GM12878 (cell line): ENCODE measurements around the gene SPATC1L. TPM values are rescaled to one million over a fixed set of nuclear protein-coding genes. Genes with fewer than 3 reads are reported as not detected.

Source experiments
- ATAC-seq: fragments of 200-7000 bp; cut with Tn5 transposase; 3 replicates; pipeline ENCODE4 v1.9.1; 2020; ENCODE audit warnings: mild to moderate bottlenecking, moderate library complexity
- BruUV-seq: library from RNA; stranded (reverse); fragments of 400-500 nt; replicated peaks from 2 replicates; lab custom pipeline; 2021; lab: Mats Ljungman, UMichigan
- CTCF ChIA-PET: fragments of 300-600 bp; sonication (Branson Sonifier 250); formaldehyde crosslinking; extraction: SDS; loops from one replicate; lab custom pipeline; 2021; ENCODE audit warnings: inconsistent platforms; lab: Yijun Ruan, JAX
- POLR2A ChIA-PET: fragments of 350-600 bp; formaldehyde crosslinking; extraction: SDS; loops from one replicate; lab custom pipeline; 2021; ENCODE audit warnings: inconsistent platforms; lab: Charles Lee
- RAD21 ChIA-PET: fragments of 300-600 bp; sonication (Branson Sonifier 250); formaldehyde crosslinking; loops from one replicate; lab custom pipeline; 2023; ENCODE audit warnings: antibody characterized with exemption; ENCODE audit not compliant: unreplicated experiment; lab: Charles Lee
- SMC1A ChIA-PET: fragments of 300-600 bp; sonication (Branson Sonifier 250); formaldehyde crosslinking; loops from one replicate; lab custom pipeline; 2023; ENCODE audit not compliant: unreplicated experiment, uncharacterized antibody; lab: Charles Lee
- DNase-seq: peaks from one replicate; pipeline ENCODE4 v3.0.0-alpha.2; 2011; ENCODE audit warnings: low read depth, low spot score
- FAIRE-seq: peaks from 3 replicates; lab custom pipeline; 2011; peaks lifted over from hg19 to GRCh38; lab: Jason Lieb, UNC
- H2AFZ ChIP-seq: 2 replicates; pipeline ENCODE4 v1.6.0; 2011; ENCODE audit warnings: low read depth, low read length, control low read depth; ENCODE audit not compliant: control insufficient read depth
- H3K27ac ChIP-seq: 2 replicates; pipeline ENCODE4 v1.5.1; 2011; ENCODE audit warnings: control low read depth; ENCODE audit not compliant: control insufficient read depth, insufficient read depth
- H3K27me3 ChIP-seq, 2 experiments: replicated peaks in 1 of 2; 2 replicates each; pipeline versions ENCODE4 v1.6.0 to v1.6.1; 2011; ENCODE audit warnings: low read length in 1 of 2; ENCODE audit not compliant: control insufficient read depth in 2 of 2, insufficient read depth in 2 of 2
- H3K36me3 ChIP-seq, 2 experiments: 2 replicates each; pipeline ENCODE4 v1.5.1; 2011; ENCODE audit warnings: low read length in 1 of 2; ENCODE audit not compliant: control insufficient read depth in 2 of 2, insufficient read depth in 2 of 2
- H3K4me1 ChIP-seq: 2 replicates; pipeline ENCODE4 v1.6.1; 2011; ENCODE audit warnings: mild to moderate bottlenecking, low read length, moderate library complexity, mixed read lengths; ENCODE audit not compliant: control insufficient read depth, insufficient read depth
- H3K4me2 ChIP-seq: 2 replicates; pipeline ENCODE4 v1.6.0; 2011; ENCODE audit warnings: control low read depth; ENCODE audit not compliant: control insufficient read depth, insufficient read depth
- H3K4me3 ChIP-seq: fragments of 200-600 bp; sonication (generic); 2 replicates; pipeline ENCODE4 v1.5.1; 2016
- H3K79me2 ChIP-seq: 2 replicates; pipeline ENCODE4 v1.6.0; 2011; ENCODE audit warnings: low read length; ENCODE audit not compliant: control insufficient read depth, insufficient read depth
- H3K9ac ChIP-seq: 2 replicates; pipeline ENCODE4 v1.8.0; 2011; ENCODE audit warnings: low read length, control low read depth, mixed read lengths; ENCODE audit not compliant: control insufficient read depth, insufficient read depth
- H3K9me3 ChIP-seq: replicated peaks from 3 replicates; pipeline ENCODE4 v1.5.1; 2011; ENCODE audit warnings: mild to moderate bottlenecking, low read length; ENCODE audit not compliant: control insufficient read depth, insufficient read depth
- H4K20me1 ChIP-seq: 2 replicates; pipeline ENCODE4 v1.6.0; 2011; ENCODE audit not compliant: control insufficient read depth, insufficient read depth
- ATF7 ChIP-seq: fragments of 450-650 bp; IDR thresholded peaks from 2 replicates; pipeline ENCODE4 v1.6.1; 2016; ENCODE audit warnings: low read depth, mild to moderate bottlenecking
- BACH1 ChIP-seq: fragments of 450-650 bp; IDR thresholded peaks from 2 replicates; pipeline ENCODE4 v1.6.1; 2017; ENCODE audit warnings: mild to moderate bottlenecking, borderline replicate concordance
- CHD4 ChIP-seq: fragments of 200-600 bp; sonication (generic); IDR thresholded peaks from 2 replicates; pipeline ENCODE4 v1.6.1; 2016; ENCODE audit warnings: mild to moderate bottlenecking
- DPF2 ChIP-seq: fragments of 450-650 bp; IDR thresholded peaks from 2 replicates; pipeline ENCODE4 v1.6.1; 2017; ENCODE audit warnings: mild to moderate bottlenecking
- EP300 ChIP-seq, 2 experiments: fragments of 150-350 bp in 1 of 2; IDR thresholded peaks; 2 replicates each; pipeline ENCODE4 v1.6.1; 2011 to 2012; ENCODE audit warnings: low read depth in 2 of 2, low read length in 2 of 2, borderline replicate concordance in 1 of 2, improper control_type of control experiment in 1 of 2, inconsistent platforms in 1 of 2; ENCODE audit not compliant: control insufficient read depth in 1 of 2
- SPI1 ChIP-seq: IDR thresholded peaks from 2 replicates; pipeline ENCODE4 v1.6.1; 2011; ENCODE audit warnings: low read depth, mild to moderate bottlenecking, low read length, moderate library complexity, borderline replicate concordance; ENCODE audit not compliant: insufficient read depth
- STAT1 ChIP-seq: fragments of 450-650 bp; conservative IDR thresholded peaks from 2 replicates; pipeline ENCODE4 v1.6.1; 2014; ENCODE audit warnings: antibody characterized with exemption, mild to moderate bottlenecking
- WGBS: methylation state at CpG from one replicate; pipeline ENCODE4 v1.1.6; 2016; ENCODE audit warnings: low lambda C conversion rate; ENCODE audit not compliant: insufficient replicate concordance, insufficient coverage; ENCODE audit errors: missing lambda C conversion rate; 5-methylcytosine and 5-hydroxymethylcytosine counted together
- in situ Hi-C: fragments of 300-500 bp; cut with MboI; formaldehyde crosslinking; loops from 9 replicates; pipeline ENCODE4 v1.14.3; 2018; ENCODE audit warnings: mixed read lengths
- intact Hi-C: fragments of 100-400 bp; cut with micrococcal nuclease; formaldehyde crosslinking; loops from one replicate; pipeline ENCODE4 v1.14.2; 2022; ENCODE audit not compliant: unreplicated experiment
- polyA plus RNA-seq, 11 experiments: library from polyadenylated mRNA; depleted of rRNA in 4 of 11; unstranded in 6 of 11; stranded (reverse) in 5 of 11; fragments of >200 nt; fragmentation: Nextera tagmentation in 4 of 11; fragmentation: Illumina TruSeq in 1 of 11; extraction: Ambion mirVana in 4 of 11; extraction: Trizol in 1 of 11; gene quantifications; 1 replicate in 1 of 11; 2 replicates in 10 of 11; pipeline versions ENCODE4 v1.2.1 to v1.2.3, GENCODE V29; 2011 to 2016; ENCODE audit warnings: inconsistent platforms in 2 of 11, missing spikeins in 2 of 11, low read depth in 1 of 11
- total RNA-seq, 4 experiments: library from RNA; depleted of rRNA in 3 of 4; stranded (reverse); fragments of >200 nt in 3 of 4; fragmentation: Illumina TruSeq in 1 of 4; extraction: Trizol in 1 of 4; gene quantifications; 2 replicates each; pipeline versions ENCODE4 v1.2.1 to v1.2.3, GENCODE V29; 2013 to 2021

The SPATC1L gene
- total and polyA plus RNA-seq, 10 of the 15 experiments (the other 5 are each of a cell fraction or from before 2014, with no cell fraction given), result 1.4 to 16.0 (median 7.0) TPM; not detected in 2

- H3K27ac ChIP-seq, result no peak overlapping the region
- ATAC-seq (no peak), FAIRE-seq (no peak), DNase-seq (no peak)
- CTCF ChIA-PET, result interaction anchor here (0.6 to 1.1 kb wide), 2 partner anchors 14 to 1001 kb away, joined by 5 read pairs; no protein-coding TSS in a partner anchor
- H3K9me3 ChIP-seq, result no peaks in the 10 kb centered on the region; the same call in 2 of the 3 replicates
- no peaks in the 10 kb centered on the region for H3K36me3 ChIP-seq
- no peak overlapping the region for H3K4me3 ChIP-seq
- in situ Hi-C loops (no loop called here), intact Hi-C loops (no loop called here)
- H4K20me1 ChIP-seq, result no peaks in the 10 kb centered on the region
- SMC1A ChIA-PET, result no interaction called here
- BruUV-seq, result no TSS peak
- no peaks in the 10 kb centered on the region for H3K79me2 ChIP-seq
- H3K27me3 ChIP-seq, result no peaks in the 10 kb centered on the region
- POLR2A ChIA-PET, result no interaction called here
- RAD21 ChIA-PET, result no interaction called here
- 43% methylated on average over 27 of the region's 27 CpGs for WGBS
- no peak overlapping the region for H2AFZ ChIP-seq
- no peak overlapping the region for H3K9ac ChIP-seq
- no peak for TF ChIP-seq ATF7
- no peak for TF ChIP-seq BACH1
- no peak for TF ChIP-seq STAT1
- TF ChIP-seq CHD4, result no peak
- no peak for TF ChIP-seq EP300 (IDR thresholded peaks at IDR 0.05; ENCODE audit: borderline replicate concordance in 1 of 2, control insufficient read depth in 1 of 2, low read depth in 2 of 2, low read length in 2 of 2)
- TF ChIP-seq SPI1, result no peak
- no peak for TF ChIP-seq DPF2
- no peak overlapping the region for H3K4me2 ChIP-seq
- no peaks in the 10 kb centered on the region for H3K4me1 ChIP-seq
These were observed 54.2 kb downstream of the SPATC1L start for GRCh38 chr21:46129846-46130651.
